ENCODE data around the gene P4HA2. TPM values are rescaled to one million over a fixed set of nuclear protein-coding genes. Genes with fewer than 3 reads are reported as not detected.

The P4HA2 gene
- total RNA-seq, 1 donor from 2014 or later: 50.6 TPM

GRCh38 chr5:132225165-132226032, 2.3 kb downstream of the P4HA2 start:
- no peaks in the 10 kb centered on the region for H3K9me3 ChIP-seq (ENCODE audit: control insufficient read depth in 3 of 3, low read length in 3 of 3)
- H3K4me1 ChIP-seq (ENCODE audit: control insufficient read depth in 3 of 3, insufficient read depth in 3 of 3, low read length in 3 of 3): peaks cover 46 to 55% (median 52%) of the 10 kb centered on the region in 3 donors
- peak overlapping the region in 2 of 3 donors; percentile 29 to 34 for H3K4me3 ChIP-seq (ENCODE audit: low read length in 3 of 3)
- no peaks in the 10 kb centered on the region for H3K36me3 ChIP-seq (ENCODE audit: control insufficient read depth in 3 of 3, insufficient read depth in 3 of 3, low read length in 3 of 3)
- peak overlapping the region; percentile 78 for H3K27ac ChIP-seq (ENCODE audit: low read depth, low read length)
- H3K27me3 ChIP-seq (ENCODE audit: control insufficient read depth in 3 of 3, insufficient read depth in 3 of 3, low read length in 3 of 3): no peaks in the 10 kb centered on the region
- peak overlapping the region in 2 of 3 donors; percentile 28 to 40 for H3K9ac ChIP-seq (ENCODE audit: low read depth in 1 of 3, low read length in 3 of 3)

GRCh38 chr5:132224716-132225115, 2.9 kb downstream of the P4HA2 start:
- Histone ChIP-seq H3K9me3 (ENCODE audit: control insufficient read depth in 3 of 3, low read length in 3 of 3) (no peaks in the 10 kb centered on the region), H3K27ac (ENCODE audit: low read depth, low read length) (peak overlapping the region; percentile 78), H3K36me3 (ENCODE audit: control insufficient read depth in 3 of 3, insufficient read depth in 3 of 3, low read length in 3 of 3) (no peaks in the 10 kb centered on the region), H3K4me3 (ENCODE audit: low read length in 3 of 3) (peak overlapping the region in 1 of 3 donors; percentile 4), H3K9ac (ENCODE audit: low read depth in 1 of 3, low read length in 3 of 3) (peak overlapping the region in 2 of 3 donors; percentile 23 to 51), H3K27me3 (ENCODE audit: control insufficient read depth in 3 of 3, insufficient read depth in 3 of 3, low read length in 3 of 3) (no peaks in the 10 kb centered on the region), H3K4me1 (ENCODE audit: control insufficient read depth in 3 of 3, insufficient read depth in 3 of 3, low read length in 3 of 3) (peaks cover 53 to 57% (median 57%) of the 10 kb centered on the region in 3 donors)

- Histone ChIP-seq H3K4me3 (ENCODE audit: low read length in 3 of 3) (no peak overlapping the region), H3K27me3 (ENCODE audit: control insufficient read depth in 3 of 3, insufficient read depth in 3 of 3, low read length in 3 of 3) (no peaks in the 10 kb centered on the region), H3K9me3 (ENCODE audit: control insufficient read depth in 3 of 3, low read length in 3 of 3) (no peaks in the 10 kb centered on the region), H3K36me3 (ENCODE audit: control insufficient read depth in 3 of 3, insufficient read depth in 3 of 3, low read length in 3 of 3) (no peaks in the 10 kb centered on the region), H3K9ac (ENCODE audit: low read depth in 1 of 3, low read length in 3 of 3) (no peak overlapping the region), H3K4me1 (ENCODE audit: control insufficient read depth in 3 of 3, insufficient read depth in 3 of 3, low read length in 3 of 3) (peaks cover 61 to 65% (median 62%) of the 10 kb centered on the region in 3 donors), H3K27ac (ENCODE audit: low read depth, low read length) (peak overlapping the region; percentile 78)
Measured at GRCh38 chr5:132223861-132224260, 3.8 kb downstream of the P4HA2 start.

- peaks cover 61 to 69% (median 65%) of the 10 kb centered on the region in 3 donors for H3K4me1 ChIP-seq (ENCODE audit: control insufficient read depth in 3 of 3, insufficient read depth in 3 of 3, low read length in 3 of 3)
- no peak overlapping the region for H3K9ac ChIP-seq (ENCODE audit: low read depth in 1 of 3, low read length in 3 of 3)
- peak overlapping the region; percentile 42 for H3K27ac ChIP-seq (ENCODE audit: low read depth, low read length)
- H3K27me3 ChIP-seq (ENCODE audit: control insufficient read depth in 3 of 3, insufficient read depth in 3 of 3, low read length in 3 of 3): no peaks in the 10 kb centered on the region
- H3K36me3 ChIP-seq (ENCODE audit: control insufficient read depth in 3 of 3, insufficient read depth in 3 of 3, low read length in 3 of 3): peaks cover 0 to 4% (median under 1%) of the 10 kb centered on the region in 3 donors
- no peaks in the 10 kb centered on the region for H3K9me3 ChIP-seq (ENCODE audit: control insufficient read depth in 3 of 3, low read length in 3 of 3)
- H3K4me3 ChIP-seq (ENCODE audit: low read length in 3 of 3): no peak overlapping the region
Measured at GRCh38 chr5:132222649-132223038, 5.0 kb downstream of the P4HA2 start.

GRCh38 chr5:132221781-132222648, 5.6 kb downstream of the P4HA2 start:
- peaks cover 60 to 67% (median 64%) of the 10 kb centered on the region in 3 donors for H3K4me1 ChIP-seq (ENCODE audit: control insufficient read depth in 3 of 3, insufficient read depth in 3 of 3, low read length in 3 of 3)
- H3K4me3 ChIP-seq (ENCODE audit: low read length in 3 of 3): peak overlapping the region in 1 of 3 donors; percentile 2
- H3K36me3 ChIP-seq (ENCODE audit: control insufficient read depth in 3 of 3, insufficient read depth in 3 of 3, low read length in 3 of 3): peaks cover 5 to 7% (median 6%) of the 10 kb centered on the region in 3 donors
- no peaks in the 10 kb centered on the region for H3K9me3 ChIP-seq (ENCODE audit: control insufficient read depth in 3 of 3, low read length in 3 of 3)
- no peak overlapping the region for H3K9ac ChIP-seq (ENCODE audit: low read depth in 1 of 3, low read length in 3 of 3)
- H3K27me3 ChIP-seq (ENCODE audit: control insufficient read depth in 3 of 3, insufficient read depth in 3 of 3, low read length in 3 of 3): no peaks in the 10 kb centered on the region
- peak overlapping the region; percentile 42 for H3K27ac ChIP-seq (ENCODE audit: low read depth, low read length)

- H3K27me3 ChIP-seq (ENCODE audit: control insufficient read depth in 3 of 3, insufficient read depth in 3 of 3, low read length in 3 of 3): no peaks in the 10 kb centered on the region
- no peaks in the 10 kb centered on the region for H3K9me3 ChIP-seq (ENCODE audit: control insufficient read depth in 3 of 3, low read length in 3 of 3)
- H3K4me1 ChIP-seq (ENCODE audit: control insufficient read depth in 3 of 3, insufficient read depth in 3 of 3, low read length in 3 of 3): peaks cover 46 to 54% (median 52%) of the 10 kb centered on the region in 3 donors
- H3K36me3 ChIP-seq (ENCODE audit: control insufficient read depth in 3 of 3, insufficient read depth in 3 of 3, low read length in 3 of 3): peaks cover 6 to 9% (median 6%) of the 10 kb centered on the region in 3 donors
- H3K27ac ChIP-seq (ENCODE audit: low read depth, low read length): no peak overlapping the region
- H3K4me3 ChIP-seq (ENCODE audit: low read length in 3 of 3): no peak overlapping the region
- H3K9ac ChIP-seq (ENCODE audit: low read depth in 1 of 3, low read length in 3 of 3): no peak overlapping the region
Measured at GRCh38 chr5:132220491-132220890, 7.2 kb downstream of the P4HA2 start.

- no peak overlapping the region for H3K27ac ChIP-seq (ENCODE audit: low read depth, low read length)
- H3K27me3 ChIP-seq (ENCODE audit: control insufficient read depth in 3 of 3, insufficient read depth in 3 of 3, low read length in 3 of 3): no peaks in the 10 kb centered on the region
- no peaks in the 10 kb centered on the region for H3K9me3 ChIP-seq (ENCODE audit: control insufficient read depth in 3 of 3, low read length in 3 of 3)
- H3K4me3 ChIP-seq (ENCODE audit: low read length in 3 of 3): no peak overlapping the region
- no peak overlapping the region for H3K9ac ChIP-seq (ENCODE audit: low read depth in 1 of 3, low read length in 3 of 3)
- peaks cover 46 to 53% (median 52%) of the 10 kb centered on the region in 3 donors for H3K4me1 ChIP-seq (ENCODE audit: control insufficient read depth in 3 of 3, insufficient read depth in 3 of 3, low read length in 3 of 3)
- peaks cover 6 to 9% (median 6%) of the 10 kb centered on the region in 3 donors for H3K36me3 ChIP-seq (ENCODE audit: control insufficient read depth in 3 of 3, insufficient read depth in 3 of 3, low read length in 3 of 3)
Measured at GRCh38 chr5:132219981-132220380, 7.7 kb downstream of the P4HA2 start.

- H3K4me1 ChIP-seq (ENCODE audit: control insufficient read depth in 3 of 3, insufficient read depth in 3 of 3, low read length in 3 of 3): peaks cover 47 to 53% (median 52%) of the 10 kb centered on the region in 3 donors
Measured at GRCh38 chr5:132219289-132219970, 8.2 kb downstream of the P4HA2 start.

GRCh38 chr5:132218321-132218720, 9.3 kb downstream of the P4HA2 start:
- Histone ChIP-seq H3K4me3 (ENCODE audit: low read length in 3 of 3) (no peak overlapping the region), H3K27ac (ENCODE audit: low read depth, low read length) (no peak overlapping the region), H3K36me3 (ENCODE audit: control insufficient read depth in 3 of 3, insufficient read depth in 3 of 3, low read length in 3 of 3) (peaks cover 6 to 12% (median 9%) of the 10 kb centered on the region in 3 donors), H3K9ac (ENCODE audit: low read depth in 1 of 3, low read length in 3 of 3) (peak overlapping the region in 1 of 3 donors; percentile 30), H3K27me3 (ENCODE audit: control insufficient read depth in 3 of 3, insufficient read depth in 3 of 3, low read length in 3 of 3) (no peaks in the 10 kb centered on the region), H3K4me1 (ENCODE audit: control insufficient read depth in 3 of 3, insufficient read depth in 3 of 3, low read length in 3 of 3) (peaks cover 40 to 44% (median 44%) of the 10 kb centered on the region in 3 donors), H3K9me3 (ENCODE audit: control insufficient read depth in 3 of 3, low read length in 3 of 3) (no peaks in the 10 kb centered on the region)

More at GRCh38 chr5:132219289-132219970, 8.2 kb downstream of the P4HA2 start:
- no peak overlapping the region for H3K9ac ChIP-seq (ENCODE audit: low read depth in 1 of 3, low read length in 3 of 3)
- H3K36me3 ChIP-seq (ENCODE audit: control insufficient read depth in 3 of 3, insufficient read depth in 3 of 3, low read length in 3 of 3): peaks cover 6 to 9% (median 6%) of the 10 kb centered on the region in 3 donors
- no peaks in the 10 kb centered on the region for H3K9me3 ChIP-seq (ENCODE audit: control insufficient read depth in 3 of 3, low read length in 3 of 3)
- no peaks in the 10 kb centered on the region for H3K27me3 ChIP-seq (ENCODE audit: control insufficient read depth in 3 of 3, insufficient read depth in 3 of 3, low read length in 3 of 3)
- no peak overlapping the region for H3K27ac ChIP-seq (ENCODE audit: low read depth, low read length)
- H3K4me3 ChIP-seq (ENCODE audit: low read length in 3 of 3): no peak overlapping the region
